ENCODE measurements around the gene FASTKD1.
"Not testable (repeated sequence)": the region's sequence is repeated elsewhere in the genome, so short reads cannot be mapped to it uniquely, and the experiment has no call there.

The FASTKD1 gene

GRCh38 chr2:169599568-169599967 lies 25.9 kb upstream of the FASTKD1 start:
- peaks cover 99% of the 10 kb centered on the region for H3K79me2 ChIP-seq (ENCODE audit: insufficient read depth, low read length)
- TF ChIP-seq CTCF (IDR thresholded peaks at IDR 0.05; ENCODE audit: borderline replicate concordance, extremely low read depth, low read length, poor library complexity, severe bottlenecking) (no peak), EZH2 (IDR thresholded peaks at IDR 0.05; ENCODE audit: borderline replicate concordance, low read depth, low read length, severe bottlenecking) (no peak)
- no peak overlapping the region for H2AFZ ChIP-seq (ENCODE audit: low read depth, low read length)
- no peak overlapping the region for H3K27ac ChIP-seq (ENCODE audit: low read length)
- no peaks in the 10 kb centered on the region for H3K27me3 ChIP-seq (ENCODE audit: insufficient read depth, low read length, poor library complexity)
- ATAC-seq (ENCODE audit: insufficient read depth, low read depth): no peak
- peaks cover 8% of the 10 kb centered on the region for H3K36me3 ChIP-seq (ENCODE audit: insufficient read depth, low read length)
- no peaks in the 10 kb centered on the region for H3K9me3 ChIP-seq (ENCODE audit: insufficient read depth, low read length, severe bottlenecking)
- no peak overlapping the region for H3K4me2 ChIP-seq (ENCODE audit: insufficient read depth, low read length)
- no peak overlapping the region for H3K9ac ChIP-seq (ENCODE audit: low read depth, low read length)
- H4K20me1 ChIP-seq (ENCODE audit: insufficient read depth, low read length): peaks cover 69% of the 10 kb centered on the region
- no peak overlapping the region for H3K4me3 ChIP-seq (ENCODE audit: low read depth in 1 of 2, low read length in 2 of 2)
- DNase-seq: no peak
- H3K4me1 ChIP-seq (ENCODE audit: insufficient read depth, low read length): no peaks in the 10 kb centered on the region

- no peaks in the 10 kb centered on the region for H3K9me3 ChIP-seq (ENCODE audit: insufficient read depth, low read length, severe bottlenecking)
- H3K9ac ChIP-seq (ENCODE audit: low read depth, low read length): no peak overlapping the region
- peaks cover 2% of the 10 kb centered on the region for H3K36me3 ChIP-seq (ENCODE audit: insufficient read depth, low read length)
- DNase-seq (no peak), ATAC-seq (ENCODE audit: insufficient read depth, low read depth) (no peak)
- H4K20me1 ChIP-seq (ENCODE audit: insufficient read depth, low read length): peaks cover 68% of the 10 kb centered on the region
- no peaks in the 10 kb centered on the region for H3K27me3 ChIP-seq (ENCODE audit: insufficient read depth, low read length, poor library complexity)
- no peak for TF ChIP-seq EZH2 (IDR thresholded peaks at IDR 0.05; ENCODE audit: borderline replicate concordance, low read depth, low read length, severe bottlenecking)
- no peak for TF ChIP-seq CTCF (IDR thresholded peaks at IDR 0.05; ENCODE audit: borderline replicate concordance, extremely low read depth, low read length, poor library complexity, severe bottlenecking)
- H3K4me3 ChIP-seq (ENCODE audit: low read depth in 1 of 2, low read length in 2 of 2): no peak overlapping the region
- peaks cover 99% of the 10 kb centered on the region for H3K79me2 ChIP-seq (ENCODE audit: insufficient read depth, low read length)
- H3K4me1 ChIP-seq (ENCODE audit: insufficient read depth, low read length): no peaks in the 10 kb centered on the region
- H2AFZ ChIP-seq (ENCODE audit: low read depth, low read length): no peak overlapping the region
- H3K4me2 ChIP-seq (ENCODE audit: insufficient read depth, low read length): no peak overlapping the region
- H3K27ac ChIP-seq (ENCODE audit: low read length): no peak overlapping the region
Observed at GRCh38 chr2:169598982-169599381, 25.3 kb upstream of the FASTKD1 start.

- not testable (repeated sequence) for H3K4me3 ChIP-seq (ENCODE audit: low read depth in 1 of 2, low read length in 2 of 2); H3K4me1 ChIP-seq (ENCODE audit: insufficient read depth, low read length); H3K4me2 ChIP-seq (ENCODE audit: insufficient read depth, low read length); DNase-seq; H3K9me3 ChIP-seq (ENCODE audit: insufficient read depth, low read length, severe bottlenecking); ATAC-seq (ENCODE audit: insufficient read depth, low read depth); H3K27me3 ChIP-seq (ENCODE audit: insufficient read depth, low read length, poor library complexity); H3K27ac ChIP-seq (ENCODE audit: low read length); H3K9ac ChIP-seq (ENCODE audit: low read depth, low read length); H2AFZ ChIP-seq (ENCODE audit: low read depth, low read length); H3K36me3 ChIP-seq (ENCODE audit: insufficient read depth, low read length)
- peaks cover 99% of the 10 kb centered on the region for H3K79me2 ChIP-seq (ENCODE audit: insufficient read depth, low read length)
- H4K20me1 ChIP-seq (ENCODE audit: insufficient read depth, low read length): peaks cover 68% of the 10 kb centered on the region
Observed at GRCh38 chr2:169596546-169596945, 22.9 kb upstream of the FASTKD1 start.

- Histone ChIP-seq H2AFZ (ENCODE audit: low read depth, low read length) (no peak overlapping the region), H3K4me1 (ENCODE audit: insufficient read depth, low read length) (peaks cover 29% of the 10 kb centered on the region), H3K27me3 (ENCODE audit: insufficient read depth, low read length, poor library complexity) (no peaks in the 10 kb centered on the region), H3K9me3 (ENCODE audit: insufficient read depth, low read length, severe bottlenecking) (no peaks in the 10 kb centered on the region), H3K36me3 (ENCODE audit: insufficient read depth, low read length) (no peaks in the 10 kb centered on the region; the same call in 1 of the 2 replicates), H3K9ac (ENCODE audit: low read depth, low read length) (no peak overlapping the region), H3K4me2 (ENCODE audit: insufficient read depth, low read length) (no peak overlapping the region), H3K79me2 (ENCODE audit: insufficient read depth, low read length) (peaks cover 100% of the 10 kb centered on the region), H4K20me1 (ENCODE audit: insufficient read depth, low read length) (peaks cover 76% of the 10 kb centered on the region; the same call in 1 of the 2 replicates), H3K27ac (ENCODE audit: low read length) (no peak overlapping the region), H3K4me3 (ENCODE audit: low read depth in 1 of 2, low read length in 2 of 2) (no peak overlapping the region)
- ATAC-seq (ENCODE audit: insufficient read depth, low read depth) (no peak), DNase-seq (no peak)
- TF ChIP-seq EZH2 (IDR thresholded peaks at IDR 0.05; ENCODE audit: borderline replicate concordance, low read depth, low read length, severe bottlenecking) (no peak), CTCF (IDR thresholded peaks at IDR 0.05; ENCODE audit: borderline replicate concordance, extremely low read depth, low read length, poor library complexity, severe bottlenecking) (no peak)
Observed at GRCh38 chr2:169590804-169591203, 17.1 kb upstream of the FASTKD1 start.

Measured in DND-41 (cell line).